Stimulated activated CD8-positive, alpha-beta memory T cell treated with anti-CD3 and anti-CD28 coated beads, Interleukin-7, amount 100 ng/mL, for 48 hours (primary cell): Measurements from ENCODE around the gene DOCK4.

Source experiments
- DNase-seq, 2 donors: peaks; one replicate each; pipeline ENCODE4 v3.0.0-alpha.2; 2020; ENCODE audit warnings: low read depth in 1 of 2; ENCODE audit errors: extremely low read depth in 1 of 2

Gene DOCK4

GRCh38 chr7:112215787-112216186 lies 9.6 kb upstream of the DOCK4 start:
- DNase-seq = no peak

- no peak for DNase-seq
Observed at GRCh38 chr7:112214883-112215282, 8.7 kb upstream of the DOCK4 start.

GRCh38 chr7:112214268-112214667 lies 8.1 kb upstream of the DOCK4 start:
- no peak for DNase-seq

GRCh38 chr7:112213735-112214134 lies 7.5 kb upstream of the DOCK4 start:
- DNase-seq = no peak

GRCh38 chr7:112212571-112212970 lies 6.4 kb upstream of the DOCK4 start:
- no peak for DNase-seq

GRCh38 chr7:112211348-112211907 lies 5.2 kb upstream of the DOCK4 start:
- DNase-seq = no peak

- no peak for DNase-seq
Observed at GRCh38 chr7:112207765-112208164, 1.6 kb upstream of the DOCK4 start.

GRCh38 chr7:112206991-112207592 lies 893 bp upstream of the DOCK4 start:
- DNase-seq = no peak

- DNase-seq = peak in 1 of 2 donors; percentile 13
Observed at GRCh38 chr7:112205343-112206237, 609 bp downstream of the DOCK4 start.

- no peak for DNase-seq
Observed at GRCh38 chr7:112204499-112205342, 1.5 kb downstream of the DOCK4 start.

GRCh38 chr7:112203365-112203739 lies 2.8 kb downstream of the DOCK4 start:
- no peak for DNase-seq

GRCh38 chr7:112202816-112203215 lies 3.4 kb downstream of the DOCK4 start:
- DNase-seq = no peak

GRCh38 chr7:112201839-112202238 lies 4.4 kb downstream of the DOCK4 start:
- no peak for DNase-seq

- DNase-seq = no peak
Observed at GRCh38 chr7:112201411-112201810, 4.8 kb downstream of the DOCK4 start.

- no peak for DNase-seq
Observed at GRCh38 chr7:112199672-112200071, 6.5 kb downstream of the DOCK4 start.

GRCh38 chr7:112199035-112199655 lies 7.1 kb downstream of the DOCK4 start:
- no peak for DNase-seq

GRCh38 chr7:112197322-112197721 lies 8.9 kb downstream of the DOCK4 start:
- no peak for DNase-seq

GRCh38 chr7:112195717-112196116 lies 10.5 kb downstream of the DOCK4 start:
- no peak for DNase-seq

GRCh38 chr7:112193915-112194502 lies 12.2 kb downstream of the DOCK4 start:
- no peak for DNase-seq
